Sigmoid colon (tissue), 7 donors: ENCODE data around the gene KIF19. TPM values are rescaled to one million over a fixed set of nuclear protein-coding genes. Genes with fewer than 3 reads are reported as not detected.
A peak's percentile ranks its signal among the peaks of the same experiment; 100 is the strongest.

Source experiments
- DNase-seq: peaks from one replicate; pipeline ENCODE4 v3.0.0-alpha.2; 2019
- H3K27ac ChIP-seq, 4 donors: fragments of 200-600 bp; sonication (generic); one replicate each; pipeline ENCODE4 v1.5.1; 2016 to 2019; ENCODE audit warnings: mild to moderate bottlenecking in 1 of 4
- H3K27me3 ChIP-seq, 3 donors: fragments of 200-600 bp; sonication (generic); one replicate each; pipeline ENCODE4 v1.5.1; 2019; ENCODE audit warnings: mild to moderate bottlenecking in 1 of 3
- H3K36me3 ChIP-seq, 4 donors: fragments of 200-600 bp; sonication (generic); one replicate each; pipeline ENCODE4 v1.5.1; 2016 to 2019
- H3K4me1 ChIP-seq, 4 donors: fragments of 200-600 bp; sonication (generic); one replicate each; pipeline ENCODE4 v1.5.1; 2017 to 2019
- H3K4me3 ChIP-seq, 4 donors: fragments of 200-600 bp; sonication (generic); one replicate each; pipeline ENCODE4 v1.5.1; 2017 to 2019; ENCODE audit warnings: mild to moderate bottlenecking in 2 of 4, moderate library complexity in 1 of 4
- H3K9me3 ChIP-seq, 4 donors: fragments of 200-600 bp in 3 of 4; sonication (generic) in 3 of 4; one replicate each; pipeline versions ENCODE4 v1.5.1 to v1.6.1; 2013 to 2019
- CTCF ChIP-seq, 4 experiments: fragments of 450-650 bp in 3 of 4; fragments of 200-600 bp in 1 of 4; IDR thresholded peaks; one replicate each; pipeline ENCODE4 v1.5.1; 2016 to 2019; ENCODE audit warnings: antibody characterized with exemption in 4 of 4, mild to moderate bottlenecking in 3 of 4, moderate library complexity in 2 of 4
- EP300 ChIP-seq, 4 donors: sonication (generic); formaldehyde crosslinking; IDR thresholded peaks; one replicate each; pipeline ENCODE4 v1.6.1; 2017; ENCODE audit warnings: antibody characterized with exemption in 4 of 4
- POLR2A ChIP-seq, 2 donors: fragments of 450-650 bp; IDR thresholded peaks; one replicate each; pipeline ENCODE4 v1.6.1; 2016; ENCODE audit warnings: antibody characterized with exemption in 2 of 2, mild to moderate bottlenecking in 2 of 2, moderate library complexity in 2 of 2
- POLR2AphosphoS5 ChIP-seq, 4 donors: sonication (generic); formaldehyde crosslinking; IDR thresholded peaks; one replicate each; pipeline ENCODE4 v1.6.1; 2017; ENCODE audit warnings: antibody characterized with exemption in 4 of 4
- WGBS, 2 donors: extraction: QIAGEN DNeasy Blood & Tissue Kit; methylation state at CpG; one replicate each; pipeline ENCODE4 v1.1.7; 2013; 5-methylcytosine and 5-hydroxymethylcytosine counted together
- intact Hi-C: fragments of 100-400 bp; cut with DNase I; formaldehyde crosslinking; loops from one replicate; pipeline ENCODE4 v1.15.1; 2023
- polyA plus RNA-seq, 3 donors: library from polyadenylated mRNA; stranded (reverse); fragments of 200-250 nt; gene quantifications; one replicate each; pipeline ENCODE4 v1.2.3, GENCODE V29; 2013
- total RNA-seq, 4 donors: library from RNA; depleted of rRNA; stranded (reverse); fragments of >200 nt; gene quantifications; one replicate each; pipeline ENCODE4 v1.1.0, GENCODE V29; 2016
- donor health status: healthy with polysubstance abuse.
- donor health status: Bipolar disorder and iron deficiency.
- donor health status: healthy.

KIF19 gene
- total and polyA plus RNA-seq, 7 donors: 0.36 to 3.3 (median 0.80) TPM; not detected in 1

DNA sequence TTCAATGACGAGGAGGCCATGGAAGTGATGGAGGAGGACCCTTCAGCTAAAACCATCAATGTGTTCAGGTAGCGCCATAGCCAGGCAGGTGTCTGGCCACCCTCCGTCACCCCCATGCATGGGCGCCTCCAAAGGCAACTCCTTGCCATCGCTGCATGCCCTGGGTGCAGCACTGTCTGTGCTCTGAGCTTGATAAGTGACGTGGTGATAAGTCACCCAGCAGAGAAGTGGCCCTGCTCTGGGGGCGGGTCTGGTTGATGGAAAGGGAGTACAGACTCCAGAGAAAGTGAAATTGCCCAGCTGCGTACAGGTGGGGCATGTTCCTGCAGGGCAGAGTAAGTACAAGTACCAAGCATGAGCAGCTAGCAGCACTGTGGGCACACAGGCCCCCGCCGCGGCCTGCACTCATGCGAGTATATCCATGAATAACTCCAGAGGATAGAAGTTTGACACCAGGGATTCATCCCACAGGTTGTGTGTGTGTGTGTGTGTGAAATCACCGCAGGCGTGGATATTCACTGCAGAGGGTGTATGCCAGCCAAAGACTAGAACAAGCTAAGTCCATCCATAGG, 38.9 kb upstream of the KIF19 start:
- DNase-seq: no peak
- no peaks in the 10 kb centered on the region for H3K4me1 ChIP-seq
- no peaks in the 10 kb centered on the region for H3K9me3 ChIP-seq
- intact Hi-C loops: no loop called here
- no peak for TF ChIP-seq POLR2A (IDR thresholded peaks at IDR 0.05)
- H3K27ac ChIP-seq: no peak overlapping the region
- WGBS, 2 donors: 88 to 93% methylated on average over 14 of the region's 14 CpGs
- H3K36me3 ChIP-seq: no peaks in the 10 kb centered on the region
- peaks cover 0 to 14% (median 7%) of the 10 kb centered on the region in 3 donors for H3K27me3 ChIP-seq
- no peak overlapping the region for H3K4me3 ChIP-seq

DNA sequence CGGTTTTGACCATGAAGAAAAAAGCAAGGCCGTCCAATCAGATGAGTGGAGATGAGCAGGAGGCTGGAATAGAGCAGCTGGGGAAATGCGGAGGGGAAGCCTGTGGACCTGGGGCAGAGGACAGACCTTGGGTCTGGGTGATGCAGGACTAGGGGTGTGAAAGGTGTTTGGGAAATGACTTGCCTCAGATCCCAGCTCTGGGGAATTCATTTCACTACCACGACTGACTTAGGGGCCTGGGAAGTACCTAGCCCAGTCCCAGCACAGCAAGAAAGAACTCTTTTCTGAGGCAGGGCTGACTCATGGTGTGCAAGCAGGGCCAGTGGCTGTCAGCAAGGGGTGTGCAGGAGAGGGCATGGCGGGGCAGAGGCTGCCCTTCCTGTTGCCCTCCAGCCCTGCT, 37.2 kb upstream of the KIF19 start:
- 69 to 81% methylated on average over 5 of the region's 5 CpGs for WGBS, 2 donors
- no peak for DNase-seq
- H3K27ac ChIP-seq: no peak overlapping the region

GRCh38 chr17:74289688-74290087, 36.3 kb upstream of the KIF19 start:
- Histone ChIP-seq H3K4me3 (no peak overlapping the region), H3K4me1 (no peaks in the 10 kb centered on the region), H3K36me3 (no peaks in the 10 kb centered on the region), H3K27me3 (peaks cover 0 to 7% (median 6%) of the 10 kb centered on the region in 3 donors), H3K9me3 (no peaks in the 10 kb centered on the region), H3K27ac (no peak overlapping the region)
- no peak for DNase-seq
- 74 to 80% methylated on average over 11 of the region's 11 CpGs for WGBS, 2 donors
- no peak for TF ChIP-seq POLR2AphosphoS5 (IDR thresholded peaks at IDR 0.05)
- no peak for TF ChIP-seq POLR2A (IDR thresholded peaks at IDR 0.05)
- TF ChIP-seq EP300 (IDR thresholded peaks at IDR 0.05): no peak
- no peak for TF ChIP-seq CTCF (IDR thresholded peaks at IDR 0.05)
- intact Hi-C loops: no loop called here

More for the DNA sequence above, 37.2 kb upstream of the KIF19 start:
- no peak overlapping the region for H3K4me3 ChIP-seq
- TF ChIP-seq POLR2A (IDR thresholded peaks at IDR 0.05) (no peak), EP300 (IDR thresholded peaks at IDR 0.05) (no peak), POLR2AphosphoS5 (IDR thresholded peaks at IDR 0.05) (no peak), CTCF (IDR thresholded peaks at IDR 0.05) (no peak)
- H3K9me3 ChIP-seq: no peaks in the 10 kb centered on the region
- intact Hi-C loops: no loop called here
- no peaks in the 10 kb centered on the region for H3K36me3 ChIP-seq
- H3K27me3 ChIP-seq: peaks cover 0 to 14% (median 7%) of the 10 kb centered on the region in 3 donors
- no peaks in the 10 kb centered on the region for H3K4me1 ChIP-seq

DNA sequence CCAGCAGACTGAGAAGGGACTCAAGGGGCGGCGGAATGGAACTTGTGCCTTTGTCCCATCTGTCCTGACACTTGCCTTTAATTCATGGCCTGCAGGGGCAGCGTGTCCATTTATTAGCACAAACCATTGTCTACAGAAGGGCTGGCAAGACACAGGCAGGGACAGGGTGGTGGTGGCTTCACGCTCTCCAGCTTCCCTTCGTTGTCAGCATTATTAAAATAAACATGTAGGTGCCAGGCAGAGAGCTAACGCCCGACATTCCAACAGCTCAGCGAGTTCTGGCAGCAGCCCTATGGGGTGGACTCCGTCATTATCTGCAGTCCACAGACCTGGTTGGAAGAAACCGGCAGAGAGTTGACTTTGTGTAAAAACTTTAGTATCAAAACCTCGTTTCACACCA, 35.7 kb upstream of the KIF19 start:
- 75 to 78% methylated on average over 11 of the region's 11 CpGs for WGBS, 2 donors
- Histone ChIP-seq H3K27ac (no peak overlapping the region), H3K36me3 (no peaks in the 10 kb centered on the region), H3K4me1 (no peaks in the 10 kb centered on the region), H3K4me3 (no peak overlapping the region), H3K27me3 (peaks cover 0 to under 1% (median 0%) of the 10 kb centered on the region in 3 donors), H3K9me3 (no peaks in the 10 kb centered on the region)
- intact Hi-C loops: no loop called here
- no peak for DNase-seq
- TF ChIP-seq POLR2A (IDR thresholded peaks at IDR 0.05): no peak
- TF ChIP-seq CTCF (IDR thresholded peaks at IDR 0.05): no peak

DNA sequence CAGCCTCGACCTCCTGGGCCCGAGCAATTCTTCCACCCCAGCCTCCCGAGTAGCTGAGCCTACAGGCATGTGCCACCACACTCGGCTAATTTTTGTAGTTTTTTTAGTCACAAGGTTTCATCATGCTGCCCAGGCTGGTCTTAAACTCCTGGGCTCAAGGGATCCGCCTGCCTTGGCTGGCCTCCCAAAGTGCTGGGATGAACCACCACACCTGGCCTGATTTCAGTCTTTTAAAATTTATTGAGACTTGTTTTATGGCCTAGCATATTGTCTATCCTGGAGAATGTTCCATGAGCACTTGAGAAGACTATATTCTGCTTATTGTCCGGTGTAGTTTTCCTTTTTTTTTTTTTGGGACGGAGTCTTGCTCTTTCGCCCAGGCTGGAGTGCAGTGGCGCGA, 33.5 kb upstream of the KIF19 start:
- DNase-seq: no peak
- peaks cover 0 to 3% (median 0%) of the 10 kb centered on the region in 3 donors for H3K27me3 ChIP-seq

More for the DNA sequence above, 33.5 kb upstream of the KIF19 start:
- Histone ChIP-seq H3K27ac (no peak overlapping the region), H3K4me3 (no peak overlapping the region), H3K4me1 (no peaks in the 10 kb centered on the region), H3K36me3 (no peaks in the 10 kb centered on the region), H3K9me3 (no peaks in the 10 kb centered on the region)
- peak in 2 of 4 donors; percentile 47 for TF ChIP-seq POLR2AphosphoS5 (IDR thresholded peaks at IDR 0.05)
- no peak for TF ChIP-seq POLR2A (IDR thresholded peaks at IDR 0.05)
- 37 to 79% methylated on average over 10 of the region's 10 CpGs for WGBS, 2 donors
- intact Hi-C loops: no loop called here
